Heart right ventricle (tissue), 16 donors: Measurements from ENCODE around the gene SPRR3. TPM values are rescaled to one million over a fixed set of nuclear protein-coding genes. Genes with fewer than 3 reads are reported as not detected.

Experiments used
- ATAC-seq, 8 donors: fragments of 200-7000 bp; cut with Tn5 transposase; one replicate each; pipeline ENCODE4 v1.9.1; 2020; ENCODE audit warnings: mild to moderate bottlenecking in 8 of 8, moderate library complexity in 8 of 8, moderate number of reproducible peaks in 1 of 8
- DNase-seq, 2 donors: peaks; one replicate each; pipeline ENCODE4 v3.0.0-alpha.2; 2020
- H3K27ac ChIP-seq, 10 donors: fragments of 200-600 bp; sonication (generic) in 2 of 10; one replicate each; pipeline versions ENCODE4 v1.5.0 to v1.8.0; 2020 to 2022; ENCODE audit warnings: mild to moderate bottlenecking in 3 of 10
- H3K27me3 ChIP-seq, 7 donors: fragments of 200-600 bp; one replicate each; pipeline ENCODE4 v1.8.0; 2021 to 2022; ENCODE audit warnings: mild to moderate bottlenecking in 2 of 7
- H3K36me3 ChIP-seq, 9 donors: fragments of 200-600 bp; sonication (generic) in 1 of 9; one replicate each; pipeline versions ENCODE4 v1.5.0 to v1.8.0; 2020 to 2022; ENCODE audit warnings: mild to moderate bottlenecking in 2 of 9
- H3K4me1 ChIP-seq, 9 donors: fragments of 200-600 bp; sonication (generic) in 1 of 9; one replicate each; pipeline versions ENCODE4 v1.5.0 to v1.8.0; 2020 to 2022; ENCODE audit warnings: mild to moderate bottlenecking in 4 of 9
- H3K4me3 ChIP-seq, 10 donors: fragments of 200-600 bp; sonication (generic) in 2 of 10; one replicate each; pipeline versions ENCODE4 v1.5.0 to v1.8.0; 2020 to 2022; ENCODE audit warnings: mild to moderate bottlenecking in 7 of 10, moderate library complexity in 2 of 10
- H3K9me3 ChIP-seq, 11 donors: fragments of 200-600 bp in 10 of 11; sonication (generic) in 2 of 11; one replicate each; pipeline versions ENCODE4 v1.5.0 to v1.8.0; 2013 to 2022; ENCODE audit warnings: mild to moderate bottlenecking in 2 of 11, control low read depth in 1 of 11, moderate library complexity in 1 of 11
- CTCF ChIP-seq, 9 donors: fragments of 200-600 bp; sonication (generic) in 2 of 9; IDR thresholded peaks; one replicate each; pipeline versions ENCODE4 v1.5.0 to v1.8.0; 2021 to 2022; ENCODE audit warnings: antibody characterized with exemption in 9 of 9, mild to moderate bottlenecking in 5 of 9, moderate library complexity in 1 of 9
- WGBS, 2 donors: extraction: QIAGEN DNeasy Blood & Tissue Kit; methylation state at CpG; one replicate each; pipeline ENCODE4 v1.1.7; 2013; ENCODE audit warnings: inconsistent platforms in 1 of 2; 5-methylcytosine and 5-hydroxymethylcytosine counted together
- intact Hi-C, 10 donors: fragments of 100-400 bp; cut with DNase I; formaldehyde crosslinking; loops; one replicate each; pipeline versions ENCODE4 v1.11.1 to v1.14.2; 2022
- polyA plus RNA-seq, 2 donors: library from polyadenylated mRNA; stranded (reverse); fragments of 200-250 nt; gene quantifications; one replicate each; pipeline ENCODE4 v1.2.3, GENCODE V29; 2013
- total RNA-seq, 10 donors: library from RNA; stranded (reverse); fragmentation: NEBNext Ultra II Directional in 3 of 10; extraction: Animal tissue kit (Norgen Biotek cat#: 25700) in 3 of 10; gene quantifications; one replicate each; pipeline versions ENCODE4 v1.2.1 to v1.2.4, GENCODE V29; 2021 to 2023
- donor health status: Arrhythmogenic right ventricular cardiomyopathy.
- donor health status: ischemic (EF 13 %, LVEDD 7.1; RV severe dilation, severe dysfunction).
- donor health status: healthy with polysubstance abuse.
- donor health status: DM: no; HTN: yes; CAD: no.
- donor health status: DM: no; HTN: no; CAD: no.
- donor health status: ischemic (EF 25% LVEDD 6.9; RV normal size, moderate dysfunction).
- donor health status: ischemic (EF 25% LVEDD 5.7; RV mildly dilated, moderate dysfunction).
- donor health status: healthy.
- donor health status: DM: yes; HTN: yes; CAD: no.
- donor health status: Ischemic cardiomyopathy.
- donor health status: ischemic (EF 35%, LVEDD 5.7; RV mildly dilated, moderate dysfunction).
- donor health status: nonischemic (EF 11% LVEDD 7.7; RV severe dilation, severe dysfunction).
- donor health status: DM: yes; HTN: yes; CAD: no.
- donor health status: PGD.
- donor health status: ischemic (EF 29% LVEDD 5.4; RV normal size, mild dysfunction).
- donor health status: nonischemic (EF 23%, LVEDD 6.1; RV moderate dilation, normal function).

The SPRR3 gene
- total and polyA plus RNA-seq, 12 donors = 2.6 TPM; not detected in 11

- no peak overlapping the region for H3K4me3 ChIP-seq
- no peaks in the 10 kb centered on the region for H3K36me3 ChIP-seq
- H3K27me3 ChIP-seq = no peaks in the 10 kb centered on the region
- DNase-seq (no peak), ATAC-seq (no peak)
- intact Hi-C loops = no loop called here
- TF ChIP-seq CTCF (IDR thresholded peaks at IDR 0.05) = no peak
- peaks cover 0 to 2% (median 0%) of the 10 kb centered on the region in 11 donors for H3K9me3 ChIP-seq
- WGBS, 2 donors = 75 to 76% methylated on average over 3 of the region's 3 CpGs
- no peak overlapping the region for H3K27ac ChIP-seq
- no peaks in the 10 kb centered on the region for H3K4me1 ChIP-seq
These were observed 42.3 kb upstream of the SPRR3 start for GRCh38 chr1:152959273-152959672.

GRCh38 chr1:152959801-152960451 is 41.6 kb upstream of the SPRR3 start:
- TF ChIP-seq CTCF (IDR thresholded peaks at IDR 0.05) = no peak
- intact Hi-C loops = no loop called here
- 89 to 95% methylated on average over 10 of the region's 10 CpGs for WGBS, 2 donors

GRCh38 chr1:152960452-152961044 is 41.0 kb upstream of the SPRR3 start:
- H3K4me1 ChIP-seq = no peaks in the 10 kb centered on the region
- no peak for TF ChIP-seq CTCF (IDR thresholded peaks at IDR 0.05)
- ATAC-seq (no peak), DNase-seq (no peak)
- intact Hi-C loops = no loop called here
- H3K9me3 ChIP-seq = peaks cover 0 to 2% (median 0%) of the 10 kb centered on the region in 11 donors
- peaks cover 0 to 3% (median 0%) of the 10 kb centered on the region in 7 donors for H3K27me3 ChIP-seq
- no peak overlapping the region for H3K27ac ChIP-seq
- no peaks in the 10 kb centered on the region for H3K36me3 ChIP-seq
- H3K4me3 ChIP-seq = no peak overlapping the region
- WGBS, 2 donors = 58 to 63% methylated on average over 10 of the region's 10 CpGs

More at GRCh38 chr1:152959801-152960451, 41.6 kb upstream of the SPRR3 start:
- Histone ChIP-seq H3K4me3 (no peak overlapping the region), H3K27ac (no peak overlapping the region), H3K4me1 (no peaks in the 10 kb centered on the region), H3K27me3 (no peaks in the 10 kb centered on the region), H3K36me3 (no peaks in the 10 kb centered on the region), H3K9me3 (peaks cover 0 to 2% (median 0%) of the 10 kb centered on the region in 11 donors)
- DNase-seq = no peak
- ATAC-seq = no peak

GRCh38 chr1:152961226-152961891 is 40.2 kb upstream of the SPRR3 start:
- H3K9me3 ChIP-seq = peaks cover 0 to 2% (median 0%) of the 10 kb centered on the region in 11 donors
- intact Hi-C loops = no loop called here
- H3K4me1 ChIP-seq = no peaks in the 10 kb centered on the region
- ATAC-seq = no peak
- no peak for TF ChIP-seq CTCF (IDR thresholded peaks at IDR 0.05)
- H3K27me3 ChIP-seq = peaks cover 0 to 4% (median 0%) of the 10 kb centered on the region in 7 donors
- DNase-seq = no peak
- no peak overlapping the region for H3K27ac ChIP-seq
- no peak overlapping the region for H3K4me3 ChIP-seq
- H3K36me3 ChIP-seq = no peaks in the 10 kb centered on the region
- WGBS, 2 donors = 74 to 77% methylated on average over 7 of the region's 7 CpGs
